Measurements from ENCODE around the gene STK39. TPM values are rescaled to one million over a fixed set of nuclear protein-coding genes. Genes with fewer than 3 reads are reported as not detected.

The STK39 gene
- total RNA-seq, 4 donors from 2014 or later: 6.4 to 9.0 (median 6.7) TPM

- Histone ChIP-seq H3K9me3 (no peaks in the 10 kb centered on the region), H3K27ac (no peak overlapping the region), H3K4me1 (no peaks in the 10 kb centered on the region), H3K4me3 (replicated peaks in 1 of 3) (no peak overlapping the region), H3K27me3 (no peaks in the 10 kb centered on the region), H3K36me3 (no peaks in the 10 kb centered on the region)
- TF ChIP-seq CTCF (IDR thresholded peaks at IDR 0.05) (no peak), POLR2A (IDR thresholded peaks at IDR 0.05) (no peak)
- 68 to 76% methylated on average over 3 of the region's 3 CpGs for WGBS, 2 donors
- no peak for DNase-seq
- intact Hi-C loops (cut with DNase I): no loop called here
These were observed 82.0 kb downstream of the STK39 start for GRCh38 chr2:168165397-168165796.

- Histone ChIP-seq H3K9me3 (no peaks in the 10 kb centered on the region), H3K27ac (no peak overlapping the region), H3K4me1 (no peaks in the 10 kb centered on the region), H3K36me3 (no peaks in the 10 kb centered on the region), H3K4me3 (replicated peaks in 1 of 3) (no peak overlapping the region), H3K27me3 (no peaks in the 10 kb centered on the region)
- DNase-seq: no peak
- no peak for TF ChIP-seq CTCF (IDR thresholded peaks at IDR 0.05)
- 79 to 83% methylated on average over 7 of the region's 7 CpGs for WGBS, 2 donors
- intact Hi-C loops (cut with DNase I): no loop called here
These were observed 86.5 kb downstream of the STK39 start for GRCh38 chr2:168160897-168161296.

- intact Hi-C loops (cut with DNase I): no loop called here
- H3K27me3 ChIP-seq: no peaks in the 10 kb centered on the region
- H3K27ac ChIP-seq: no peak overlapping the region
- no peak for DNase-seq
- H3K4me1 ChIP-seq: no peaks in the 10 kb centered on the region
- H3K36me3 ChIP-seq: no peaks in the 10 kb centered on the region
- no peak overlapping the region for H3K4me3 ChIP-seq (replicated peaks in 1 of 3)
- no peaks in the 10 kb centered on the region for H3K9me3 ChIP-seq
- TF ChIP-seq CTCF (IDR thresholded peaks at IDR 0.05): no peak
- TF ChIP-seq POLR2A (IDR thresholded peaks at IDR 0.05): no peak
- 89 to 93% methylated on average over 8 of the region's 8 CpGs for WGBS, 2 donors
These were observed 87.4 kb downstream of the STK39 start for GRCh38 chr2:168159754-168160585.

GRCh38 chr2:168158586-168158985 is 88.8 kb downstream of the STK39 start:
- H3K9me3 ChIP-seq: no peaks in the 10 kb centered on the region
- H3K4me1 ChIP-seq: no peaks in the 10 kb centered on the region
- WGBS, 2 donors: 91 to 93% methylated on average over 3 of the region's 3 CpGs
- DNase-seq: no peak
- H3K4me3 ChIP-seq (replicated peaks in 1 of 3): no peak overlapping the region
- intact Hi-C loops (cut with DNase I): no loop called here
- no peak overlapping the region for H3K27ac ChIP-seq
- TF ChIP-seq CTCF (IDR thresholded peaks at IDR 0.05) (no peak), POLR2A (IDR thresholded peaks at IDR 0.05) (no peak)
- H3K27me3 ChIP-seq: no peaks in the 10 kb centered on the region
- no peaks in the 10 kb centered on the region for H3K36me3 ChIP-seq

GRCh38 chr2:168157926-168158325 is 89.5 kb downstream of the STK39 start:
- Histone ChIP-seq H3K27ac (no peak overlapping the region), H3K4me3 (replicated peaks in 1 of 3) (no peak overlapping the region), H3K36me3 (no peaks in the 10 kb centered on the region), H3K4me1 (no peaks in the 10 kb centered on the region), H3K27me3 (no peaks in the 10 kb centered on the region), H3K9me3 (no peaks in the 10 kb centered on the region)
- no peak for DNase-seq
- WGBS, 2 donors: 82 to 85% methylated on average over 2 of the region's 2 CpGs
- intact Hi-C loops (cut with DNase I): no loop called here
- TF ChIP-seq CTCF (IDR thresholded peaks at IDR 0.05) (no peak), POLR2A (IDR thresholded peaks at IDR 0.05) (no peak)
